AG09309 (cell line): ENCODE data around the gene TINAG.

Experiments used
- DNase-seq: peaks from one replicate; pipeline ENCODE4 v3.0.0-alpha.2; 2010; ENCODE audit warnings: low read depth
- H3K4me3 ChIP-seq: 2 replicates; pipeline ENCODE4 v1.5.1; 2011; ENCODE audit warnings: mild to moderate bottlenecking, low read depth, low read length, moderate library complexity; ENCODE audit not compliant: control insufficient read depth
- TF ChIP-seq, protein P1 (sequence below): IDR thresholded peaks from 2 replicates; pipeline ENCODE4 v1.5.1; 2011; ENCODE audit warnings: mild to moderate bottlenecking, low read depth, low read length, inconsistent platforms; ENCODE audit not compliant: insufficient read depth, control insufficient read depth; ENCODE audit errors: missing control alignments

TINAG gene

DNA sequence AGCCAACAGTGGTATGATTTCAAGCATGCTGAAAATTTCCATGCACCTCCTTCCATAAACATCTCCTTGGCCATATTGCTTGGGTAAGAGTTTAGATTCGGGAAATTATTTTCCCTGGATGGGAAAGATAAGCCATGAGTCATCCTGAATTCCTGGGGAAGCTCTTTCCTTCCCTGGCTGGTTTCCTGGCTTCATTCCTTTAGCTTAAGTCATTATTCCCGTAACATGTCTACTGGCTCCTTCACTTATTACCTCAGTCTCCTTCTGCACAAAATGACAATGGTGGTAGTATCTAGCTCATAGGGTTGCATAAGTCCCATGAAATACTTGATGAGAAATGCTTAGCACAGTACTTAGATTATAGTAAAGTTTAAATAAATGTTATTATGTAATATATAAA lies 27.6 kb downstream of the TINAG start:
- DNase-seq, result peak; percentile 96
- TF ChIP-seq, protein P1, sequence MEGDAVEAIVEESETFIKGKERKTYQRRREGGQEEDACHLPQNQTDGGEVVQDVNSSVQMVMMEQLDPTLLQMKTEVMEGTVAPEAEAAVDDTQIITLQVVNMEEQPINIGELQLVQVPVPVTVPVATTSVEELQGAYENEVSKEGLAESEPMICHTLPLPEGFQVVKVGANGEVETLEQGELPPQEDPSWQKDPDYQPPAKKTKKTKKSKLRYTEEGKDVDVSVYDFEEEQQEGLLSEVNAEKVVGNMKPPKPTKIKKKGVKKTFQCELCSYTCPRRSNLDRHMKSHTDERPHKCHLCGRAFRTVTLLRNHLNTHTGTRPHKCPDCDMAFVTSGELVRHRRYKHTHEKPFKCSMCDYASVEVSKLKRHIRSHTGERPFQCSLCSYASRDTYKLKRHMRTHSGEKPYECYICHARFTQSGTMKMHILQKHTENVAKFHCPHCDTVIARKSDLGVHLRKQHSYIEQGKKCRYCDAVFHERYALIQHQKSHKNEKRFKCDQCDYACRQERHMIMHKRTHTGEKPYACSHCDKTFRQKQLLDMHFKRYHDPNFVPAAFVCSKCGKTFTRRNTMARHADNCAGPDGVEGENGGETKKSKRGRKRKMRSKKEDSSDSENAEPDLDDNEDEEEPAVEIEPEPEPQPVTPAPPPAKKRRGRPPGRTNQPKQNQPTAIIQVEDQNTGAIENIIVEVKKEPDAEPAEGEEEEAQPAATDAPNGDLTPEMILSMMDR, result no peak

DNA sequence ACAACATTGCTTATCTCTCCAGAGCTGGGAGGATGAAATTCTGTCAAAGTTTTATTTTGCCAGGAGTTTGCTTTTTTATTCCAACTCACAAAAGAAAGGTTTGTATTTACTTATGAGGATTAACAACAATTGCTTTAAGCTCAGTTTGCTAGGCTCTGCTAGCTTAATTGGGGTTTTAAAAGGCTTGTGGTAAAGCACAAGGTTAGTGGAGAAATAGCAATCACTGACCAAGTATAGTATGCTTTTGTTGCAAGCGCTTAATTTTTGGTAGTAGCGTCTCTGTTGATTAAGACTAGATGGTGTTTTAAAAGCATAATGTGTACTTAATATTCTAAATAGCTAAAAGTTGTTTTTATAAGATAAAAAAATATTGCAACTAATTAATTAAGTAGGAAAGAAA lies 45.7 kb downstream of the TINAG start:
- no peak for DNase-seq
- TF ChIP-seq, protein P1, result no peak
- no peak overlapping the region for H3K4me3 ChIP-seq

More for the DNA sequence above, 27.6 kb downstream of the TINAG start:
- H3K4me3 ChIP-seq, result no peak overlapping the region

DNA sequence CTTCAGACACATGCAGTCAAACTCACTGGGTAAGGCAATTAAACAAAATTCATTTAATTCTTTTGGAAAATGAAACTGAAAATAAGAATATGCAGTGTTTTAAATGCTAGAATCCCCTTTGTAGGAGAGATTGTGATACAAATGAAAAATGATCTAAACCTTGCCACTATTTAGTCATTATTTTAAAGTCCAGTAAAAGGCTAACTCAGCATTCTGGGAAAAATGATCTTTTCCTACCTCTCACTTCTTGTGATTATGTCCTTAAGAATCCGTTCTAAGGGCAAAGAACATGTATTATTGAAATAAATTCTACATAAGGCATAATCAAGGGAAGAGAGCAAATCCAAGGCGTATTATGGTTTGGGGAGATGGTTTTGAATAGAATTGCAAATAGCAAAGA lies 46.4 kb downstream of the TINAG start:
- TF ChIP-seq, protein P1, result no peak
- no peak overlapping the region for H3K4me3 ChIP-seq
- DNase-seq, result no peak

DNA sequence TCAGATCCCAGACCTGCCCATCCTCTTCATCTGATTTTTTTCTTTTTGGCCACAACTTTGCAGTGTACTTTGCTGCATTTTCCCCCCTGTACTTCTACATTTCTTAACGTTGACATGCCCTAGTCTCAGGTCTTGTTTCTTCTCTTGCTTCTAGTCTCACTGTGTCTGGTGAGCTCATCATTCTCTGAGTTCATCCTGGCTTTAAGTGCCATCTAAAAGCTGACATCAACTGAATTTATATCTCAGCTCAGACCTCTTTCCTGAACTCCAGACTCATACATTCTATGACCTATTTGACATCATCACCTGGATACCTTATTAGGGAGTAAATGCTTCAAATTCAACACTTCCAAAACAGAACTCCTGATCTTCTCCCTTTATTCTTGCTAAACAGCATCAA lies 48.9 kb downstream of the TINAG start:
- no peak overlapping the region for H3K4me3 ChIP-seq
- no peak for DNase-seq
- TF ChIP-seq, protein P1, result no peak

DNA sequence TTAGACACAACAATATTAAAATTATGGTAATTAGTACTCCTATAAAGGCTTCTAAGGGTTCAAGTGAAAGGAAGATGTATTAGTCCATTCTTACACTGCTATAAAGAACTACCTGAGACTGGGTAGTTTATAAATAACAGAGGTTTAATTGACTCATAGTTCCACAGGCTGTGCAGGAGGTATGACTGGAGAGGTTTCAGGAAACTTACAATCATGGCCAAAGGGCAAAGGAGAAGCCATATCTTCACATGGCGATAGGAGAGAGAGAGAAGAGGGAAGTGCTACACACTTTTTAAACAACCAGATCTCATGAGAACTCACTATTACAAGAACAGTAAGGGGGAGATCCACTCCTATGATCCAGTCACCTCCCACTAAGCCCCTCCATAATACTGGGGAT lies 52.9 kb downstream of the TINAG start:
- TF ChIP-seq, protein P1, result no peak
- no peak for DNase-seq

DNA sequence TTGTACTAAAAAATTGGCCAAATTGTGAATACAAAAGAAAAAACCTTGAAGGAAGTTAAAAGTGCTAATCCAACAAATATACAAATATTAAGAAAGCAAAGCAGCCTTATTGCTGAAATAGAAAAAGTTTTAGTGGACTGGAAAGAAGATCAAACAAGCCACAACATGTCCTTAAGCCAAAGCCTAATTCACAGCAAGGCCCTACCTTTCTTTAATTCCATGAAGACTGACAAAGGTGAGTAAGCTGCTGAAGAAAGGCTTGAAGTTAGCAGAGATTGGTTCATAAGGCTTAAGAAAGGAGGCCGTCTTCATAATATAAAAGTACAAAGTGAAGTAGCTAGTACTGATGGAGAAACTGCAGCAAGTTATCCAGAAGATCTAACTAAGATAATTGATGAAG lies 53.5 kb downstream of the TINAG start:
- no peak for DNase-seq
- TF ChIP-seq, protein P1, result no peak
- no peak overlapping the region for H3K4me3 ChIP-seq

More for the DNA sequence above, 52.9 kb downstream of the TINAG start:
- H3K4me3 ChIP-seq, result no peak overlapping the region

DNA sequence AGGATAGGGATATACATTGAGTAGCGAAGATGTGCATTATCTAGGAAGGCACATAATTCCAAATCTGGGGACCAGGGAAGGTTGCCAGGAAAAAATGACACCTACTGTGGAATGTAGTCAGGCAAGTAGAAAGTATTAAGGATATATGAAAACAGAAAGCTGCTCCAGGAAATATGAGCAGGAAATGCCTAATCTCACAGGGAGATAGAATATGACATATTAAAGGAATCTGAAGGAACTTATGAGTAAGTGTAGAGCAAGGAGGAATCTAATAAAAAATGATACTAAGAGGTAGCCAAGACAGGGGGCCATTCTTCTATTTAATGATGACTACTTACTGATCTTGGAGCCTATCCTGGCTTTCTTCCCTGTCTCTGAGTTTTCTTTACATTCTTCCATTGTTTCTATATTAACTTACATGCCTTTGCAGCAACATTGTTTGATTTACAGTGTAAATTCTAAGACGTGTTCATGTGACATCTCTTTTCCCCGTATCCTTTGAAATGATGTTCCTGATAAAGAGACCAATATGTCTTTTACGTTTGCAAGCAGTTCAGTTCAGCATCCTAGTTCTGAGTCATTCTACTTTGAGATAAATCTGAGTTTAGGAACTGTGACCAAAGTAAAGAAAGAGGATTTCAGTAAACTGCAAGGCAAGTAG lies 58.6 kb downstream of the TINAG start:
- TF ChIP-seq, protein P1, result no peak
- DNase-seq, result no peak
- no peak overlapping the region for H3K4me3 ChIP-seq
